ENCODE measurements around the gene ZCCHC8.

DNA sequence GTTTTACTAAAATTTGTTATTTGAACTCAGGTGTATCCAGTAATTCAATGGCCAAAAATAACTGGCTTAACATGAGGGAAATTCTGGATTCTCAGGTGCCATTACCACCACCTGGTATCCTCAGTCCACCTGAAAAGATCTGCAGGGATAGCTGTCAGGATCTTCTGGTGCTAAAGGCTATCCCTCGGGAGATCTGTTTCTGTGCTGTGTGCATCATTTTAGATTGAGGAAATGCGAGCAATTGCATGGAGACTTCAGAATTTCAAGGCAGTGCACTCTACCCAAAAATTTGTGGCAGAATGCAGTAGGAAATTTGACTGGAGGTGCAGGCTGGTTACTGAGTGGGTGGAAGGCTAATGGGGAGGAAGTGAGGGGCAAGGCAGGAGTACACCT is 26.4 kb downstream of the ZCCHC8 start:
- TF ChIP-seq, protein P1, sequence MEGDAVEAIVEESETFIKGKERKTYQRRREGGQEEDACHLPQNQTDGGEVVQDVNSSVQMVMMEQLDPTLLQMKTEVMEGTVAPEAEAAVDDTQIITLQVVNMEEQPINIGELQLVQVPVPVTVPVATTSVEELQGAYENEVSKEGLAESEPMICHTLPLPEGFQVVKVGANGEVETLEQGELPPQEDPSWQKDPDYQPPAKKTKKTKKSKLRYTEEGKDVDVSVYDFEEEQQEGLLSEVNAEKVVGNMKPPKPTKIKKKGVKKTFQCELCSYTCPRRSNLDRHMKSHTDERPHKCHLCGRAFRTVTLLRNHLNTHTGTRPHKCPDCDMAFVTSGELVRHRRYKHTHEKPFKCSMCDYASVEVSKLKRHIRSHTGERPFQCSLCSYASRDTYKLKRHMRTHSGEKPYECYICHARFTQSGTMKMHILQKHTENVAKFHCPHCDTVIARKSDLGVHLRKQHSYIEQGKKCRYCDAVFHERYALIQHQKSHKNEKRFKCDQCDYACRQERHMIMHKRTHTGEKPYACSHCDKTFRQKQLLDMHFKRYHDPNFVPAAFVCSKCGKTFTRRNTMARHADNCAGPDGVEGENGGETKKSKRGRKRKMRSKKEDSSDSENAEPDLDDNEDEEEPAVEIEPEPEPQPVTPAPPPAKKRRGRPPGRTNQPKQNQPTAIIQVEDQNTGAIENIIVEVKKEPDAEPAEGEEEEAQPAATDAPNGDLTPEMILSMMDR (IDR thresholded peaks at IDR 0.05 in 2 of 3, conservative IDR thresholded peaks at IDR 0.05 in 1 of 3; ENCODE audit: borderline replicate concordance in 1 of 3, insufficient read depth in 1 of 3, low read depth in 2 of 3, low read length in 2 of 3) = no peak
- TF ChIP-seq POLR2A (IDR thresholded peaks at IDR 0.05; ENCODE audit: borderline replicate concordance, extremely low read depth, insufficient read depth, insufficient read length) = no peak

All from HCT116 (cell line).